T-helper 17 cell (primary cell): ENCODE data around the gene FAM3A. TPM values are rescaled to one million over a fixed set of nuclear protein-coding genes. Genes with fewer than 3 reads are reported as not detected.

ENCODE experiments used
- ATAC-seq: fragments of 150-1000 bp; cut with Tn5 transposase; 2 replicates; pipeline ENCODE4 v1.10.0; 2021; ENCODE audit warnings: mild to moderate bottlenecking, moderate library complexity
- DNase-seq, 3 donors: peaks; one replicate each; pipeline versions ENCODE4 v3.0.0 to v3.0.0-alpha.2; 2020 to 2021
- H3K9me3 ChIP-seq: one replicate; pipeline ENCODE4 v1.7.0; 2013; ENCODE audit warnings: low read length, mild to moderate bottlenecking; ENCODE audit not compliant: control insufficient read depth, poor library complexity, severe bottlenecking
- H3K27ac Mint-ChIP-seq: one replicate; pipeline ENCODE4 v1.8.0; 2022; ENCODE audit warnings: mild to moderate bottlenecking, moderate library complexity, mixed read lengths
- H3K27me3 Mint-ChIP-seq: one replicate; pipeline ENCODE4 v1.8.0; 2022; ENCODE audit warnings: mixed read lengths
- H3K36me3 Mint-ChIP-seq: one replicate; pipeline ENCODE4 v1.8.0; 2022; ENCODE audit warnings: low read depth, mixed read lengths
- H3K4me1 Mint-ChIP-seq: one replicate; pipeline ENCODE4 v1.8.0; 2022; ENCODE audit warnings: mild to moderate bottlenecking, mixed read lengths
- H3K4me3 Mint-ChIP-seq: one replicate; pipeline ENCODE4 v1.8.0; 2022; ENCODE audit warnings: mild to moderate bottlenecking, moderate library complexity, mixed read lengths
- total RNA-seq, 4 donors: library from RNA in 2 of 4; stranded (reverse) in 2 of 4; gene quantifications; one replicate each; pipeline ENCODE4 v1.2.3 and lab custom pipeline; 2022 to 2026

The FAM3A gene
- total RNA-seq, 2 donors from 2014 or later, result 32.5 to 34.0 TPM

DNA sequence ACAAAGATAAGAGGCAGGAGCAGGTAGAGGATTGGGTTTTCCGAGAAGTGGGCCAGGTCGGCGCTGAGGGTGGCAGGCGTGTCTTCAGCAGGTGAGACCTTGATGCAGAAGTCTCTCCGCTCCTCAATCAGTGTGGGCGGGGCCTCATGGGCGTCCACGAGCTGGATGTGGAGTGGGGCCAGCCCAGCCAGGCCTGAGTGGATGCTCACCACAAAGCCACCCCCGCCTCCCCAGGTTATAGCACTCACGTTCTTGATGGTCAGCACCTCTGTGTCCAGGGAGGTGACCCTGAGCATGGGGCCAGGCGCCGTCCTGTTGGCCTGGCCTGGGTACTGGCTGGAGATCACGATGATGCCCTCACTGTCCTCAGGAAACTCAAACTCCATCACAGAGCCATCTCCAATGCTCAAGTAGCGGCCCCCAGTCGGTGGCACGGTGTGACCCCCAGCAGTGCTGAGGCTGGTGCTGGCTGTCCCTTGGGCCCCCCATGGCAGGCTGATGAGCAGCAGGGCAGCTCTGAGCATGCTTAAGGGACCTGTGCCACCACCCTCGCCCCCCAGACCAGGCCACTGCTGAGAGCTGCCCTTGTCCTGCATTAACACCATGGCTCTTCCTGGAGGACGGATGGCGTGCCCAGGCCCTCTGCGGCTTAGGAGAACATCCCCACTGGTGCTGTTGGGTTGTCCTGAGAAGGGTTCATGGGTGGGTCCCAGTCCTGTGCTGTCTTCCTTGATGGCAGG is 27.5 kb downstream of the FAM3A start:
- Mint-ChIP-seq H3K27me3 (no peaks in the 10 kb centered on the region), H3K4me3 (peak overlapping the region; percentile 56), H3K27ac (peak overlapping the region; percentile 89), H3K4me1 (peaks cover 16% of the 10 kb centered on the region), H3K36me3 (peaks cover 2% of the 10 kb centered on the region)
- no peak for ATAC-seq
- DNase-seq, result no peak
- no peaks in the 10 kb centered on the region for H3K9me3 ChIP-seq

DNA sequence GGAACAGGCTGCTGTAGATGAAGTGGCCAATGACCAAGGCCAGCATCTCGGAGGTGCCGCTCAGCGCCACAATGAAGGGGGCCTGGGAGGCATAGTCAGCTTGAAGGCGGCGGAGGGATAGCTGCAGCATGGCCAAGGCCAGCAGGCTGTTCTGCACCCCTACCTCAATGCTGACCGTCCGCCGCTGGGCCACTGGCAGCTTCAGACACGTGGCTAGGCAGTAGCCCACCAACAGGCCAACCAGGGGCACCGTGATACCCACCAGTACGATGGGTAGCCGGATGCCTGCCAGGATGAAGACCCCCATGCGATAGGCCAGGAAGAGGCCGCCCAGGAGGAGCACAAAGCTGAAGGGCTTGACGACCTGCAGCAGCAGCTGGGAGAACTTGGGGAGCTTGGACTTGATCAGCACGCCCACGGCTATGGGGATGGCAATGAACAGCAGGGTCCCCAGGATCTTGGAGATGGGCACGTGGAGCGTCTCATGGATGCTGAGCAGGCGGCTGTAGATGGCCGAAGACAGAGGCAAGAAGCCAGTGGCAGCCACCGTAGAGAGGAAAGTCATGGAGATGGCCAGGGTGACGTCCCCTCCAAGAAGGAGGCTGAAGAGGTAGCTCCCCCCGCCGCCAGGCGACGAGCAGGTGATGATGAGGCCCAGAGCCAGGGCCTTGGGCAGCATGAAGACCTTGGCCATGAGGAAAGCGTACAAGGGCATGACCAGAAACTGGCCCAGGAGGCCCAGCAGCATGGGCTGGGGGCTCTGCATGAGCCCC is 28.3 kb downstream of the FAM3A start:
- peak overlapping the region; percentile 76 for H3K27ac Mint-ChIP-seq
- peak overlapping the region; percentile 56 for H3K4me3 Mint-ChIP-seq
- DNase-seq, result no peak
- peaks cover 2% of the 10 kb centered on the region for H3K36me3 Mint-ChIP-seq
- no peaks in the 10 kb centered on the region for H3K27me3 Mint-ChIP-seq
- H3K9me3 ChIP-seq, result no peaks in the 10 kb centered on the region
- no peak for ATAC-seq
- H3K4me1 Mint-ChIP-seq, result peaks cover 17% of the 10 kb centered on the region

DNA sequence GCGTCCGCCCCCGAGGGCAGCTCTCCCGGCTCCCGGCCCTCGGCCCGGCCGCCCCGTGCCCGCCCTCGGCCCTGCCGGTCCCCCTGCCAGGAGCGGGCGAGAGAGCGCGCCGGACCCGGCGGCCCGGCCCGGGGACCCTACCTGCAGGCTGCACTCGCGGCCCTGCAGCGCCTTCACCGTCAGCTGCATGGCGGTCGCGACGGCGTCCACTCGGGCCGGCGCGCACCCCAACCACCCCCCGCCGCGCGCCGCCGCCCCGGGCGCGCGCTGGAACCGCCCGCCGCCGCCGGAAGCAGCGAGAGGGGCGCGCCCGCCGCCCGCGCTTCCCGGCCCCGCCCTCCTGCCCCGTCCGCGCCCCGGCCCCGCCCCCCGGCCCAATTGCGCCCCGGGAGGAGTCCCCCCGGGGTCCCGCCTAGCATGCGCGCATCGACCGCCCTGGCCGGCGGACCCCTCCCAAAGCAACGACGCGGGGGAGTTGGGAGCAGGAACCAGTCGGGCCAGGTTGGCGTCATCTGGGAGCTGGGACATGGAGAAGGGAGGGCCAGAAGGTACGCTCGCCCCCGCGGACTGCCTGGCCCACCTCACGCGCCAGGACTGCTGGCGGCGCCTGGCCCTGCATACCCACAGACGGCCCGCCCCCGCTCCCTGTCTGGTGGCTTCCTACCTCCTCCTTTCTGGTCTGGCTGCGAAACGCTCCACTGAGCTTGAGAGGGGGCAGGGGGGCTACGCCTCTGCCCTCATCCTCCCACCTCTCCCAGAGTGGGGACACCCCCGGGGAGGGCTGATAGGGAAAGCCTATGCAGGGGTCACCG is 29.4 kb downstream of the FAM3A start, which contains the start of gene UBL4A:
TSS of gene UBL4A (minus strand) at position 220 of the 812 bp plus-strand sequence. CDS start at position 189, 31 bp downstream.
- H3K27ac Mint-ChIP-seq, result no peak within 1 kb of the TSS
- H3K4me1 Mint-ChIP-seq, result peaks cover 17% of the 10 kb centered on the region
- peaks cover 2% of the 10 kb centered on the region for H3K36me3 Mint-ChIP-seq
- ATAC-seq, result peak; percentile 24
- H3K9me3 ChIP-seq, result no peaks in the 10 kb centered on the region
- H3K4me3 Mint-ChIP-seq, result peak within 1 kb of the TSS; percentile 87
- DNase-seq, result peak; percentile 26 to 61 (median 52)
- no peaks in the 10 kb centered on the region for H3K27me3 Mint-ChIP-seq

DNA sequence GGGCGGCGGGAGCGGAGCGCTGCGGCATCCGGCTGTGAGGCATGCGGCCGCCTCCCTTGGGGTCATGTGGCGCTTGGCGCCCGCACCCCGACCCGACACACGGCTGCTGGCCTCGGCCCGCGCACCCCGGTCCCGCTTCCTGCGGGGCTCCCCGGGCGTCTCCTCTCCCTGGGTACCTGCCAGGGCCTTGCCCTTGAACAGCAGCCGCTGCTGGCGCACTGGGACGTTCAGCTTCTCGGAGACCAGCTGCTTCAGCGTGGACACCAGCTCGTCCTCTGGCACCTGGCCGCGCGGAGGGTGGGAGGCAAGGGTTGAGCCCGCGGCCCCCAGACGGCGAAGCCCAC is 30.0 kb downstream of the FAM3A start:
- Mint-ChIP-seq H3K4me3 (peak overlapping the region; percentile 65), H3K4me1 (peaks cover 17% of the 10 kb centered on the region), H3K36me3 (peaks cover 2% of the 10 kb centered on the region), H3K27ac (no peak overlapping the region), H3K27me3 (no peaks in the 10 kb centered on the region)
- DNase-seq (peak in 2 of 3 donors; percentile 20 to 21), ATAC-seq (peak; percentile 7)
- H3K9me3 ChIP-seq, result no peaks in the 10 kb centered on the region

DNA sequence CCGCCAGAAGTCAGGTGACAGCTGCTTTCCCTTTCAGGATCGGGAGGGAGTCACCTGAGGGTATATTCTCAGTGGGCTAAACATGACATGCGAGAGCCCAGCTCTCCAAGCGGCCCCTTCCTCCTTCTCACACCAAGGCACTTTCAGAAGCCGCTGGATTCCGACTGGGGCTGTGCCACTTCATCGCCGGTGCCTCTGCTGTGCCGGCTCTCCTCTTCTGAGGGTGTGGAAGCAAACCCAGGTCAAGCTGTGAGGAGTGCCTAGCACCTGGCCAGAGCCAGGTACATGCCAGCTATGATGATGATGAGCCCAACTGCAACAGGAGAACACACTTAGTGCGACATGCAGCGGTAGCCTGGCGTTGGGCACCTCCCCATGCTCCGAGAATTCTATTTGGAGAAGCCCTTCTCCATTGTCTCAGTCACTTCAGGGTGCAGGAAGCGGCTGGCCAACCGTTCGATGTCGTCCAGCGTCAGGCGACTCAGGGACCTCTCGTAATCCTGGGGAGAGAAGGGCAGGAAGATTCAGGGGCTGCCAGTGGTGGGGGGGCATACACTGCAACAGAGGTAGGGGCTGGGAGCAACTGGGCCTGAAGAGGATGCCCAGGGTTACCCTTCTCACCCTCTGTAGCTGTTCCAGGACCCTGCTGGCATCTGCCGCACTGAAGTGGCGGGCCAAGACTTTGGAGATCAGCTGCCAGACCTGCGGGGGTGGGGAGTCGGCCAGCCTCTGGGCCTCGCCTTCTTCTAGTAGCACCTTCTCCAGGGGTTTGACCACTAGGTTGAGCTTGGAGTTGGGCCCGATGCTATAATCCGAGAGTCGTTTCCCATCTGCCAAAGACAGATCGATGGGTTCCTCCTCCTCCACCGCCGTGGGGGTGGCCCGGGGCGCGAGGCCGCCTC is 30.6 kb downstream of the FAM3A start:
- Mint-ChIP-seq H3K36me3 (peaks cover 2% of the 10 kb centered on the region), H3K27ac (no peak overlapping the region)
- H3K9me3 ChIP-seq, result no peaks in the 10 kb centered on the region

DNA sequence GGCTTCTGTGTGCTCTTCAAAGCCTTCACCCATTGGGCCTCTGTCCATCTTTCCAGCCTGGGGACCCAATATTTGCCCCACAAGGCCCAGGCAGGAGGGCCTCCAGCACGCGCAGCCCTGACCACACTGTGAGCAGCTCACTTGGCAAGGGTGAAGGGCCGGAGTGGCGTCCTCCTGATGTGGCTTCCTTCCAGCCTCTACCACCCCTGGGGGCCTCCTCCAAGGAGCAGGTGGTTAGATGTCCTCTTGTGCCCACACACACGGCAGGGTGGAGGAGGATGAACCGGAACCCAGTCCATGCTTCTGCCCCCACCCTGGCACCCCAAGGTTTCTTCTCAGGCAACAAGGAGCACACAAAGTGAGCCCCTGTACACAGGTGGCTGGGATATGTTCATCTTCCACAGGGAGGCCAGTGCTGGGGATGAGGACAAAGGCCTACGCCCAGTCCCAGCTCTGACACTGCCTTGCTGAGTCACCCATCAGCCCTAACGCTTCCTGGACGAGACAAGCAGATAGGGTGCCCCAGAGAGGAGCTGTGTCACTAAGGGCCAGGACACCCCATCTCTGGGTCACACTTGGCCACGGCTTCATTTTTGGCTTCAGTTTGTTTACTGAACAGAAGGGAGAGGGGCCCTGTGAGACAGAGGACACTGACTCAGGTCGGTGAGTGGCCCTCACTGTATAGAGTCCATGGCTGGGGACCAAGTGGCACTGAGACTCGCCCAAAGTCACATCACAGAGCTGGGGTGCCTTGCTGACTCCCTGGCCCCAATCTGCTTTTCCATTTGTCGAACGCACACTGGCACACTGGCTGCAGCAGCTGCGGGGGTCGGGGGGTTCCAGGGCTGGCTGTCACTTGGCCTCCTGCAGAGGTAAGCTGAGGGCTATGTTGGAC is 31.5 kb downstream of the FAM3A start:
- no peak for ATAC-seq
- Mint-ChIP-seq H3K27me3 (no peaks in the 10 kb centered on the region), H3K36me3 (peaks cover 2% of the 10 kb centered on the region), H3K4me3 (peak overlapping the region; percentile 65), H3K4me1 (peaks cover 14% of the 10 kb centered on the region), H3K27ac (no peak overlapping the region)
- no peaks in the 10 kb centered on the region for H3K9me3 ChIP-seq
- DNase-seq, result no peak

More for the DNA sequence above, 30.6 kb downstream of the FAM3A start:
- H3K4me3 Mint-ChIP-seq, result peak overlapping the region; percentile 65
- no peak for DNase-seq
- ATAC-seq, result no peak
- H3K27me3 Mint-ChIP-seq, result no peaks in the 10 kb centered on the region
- peaks cover 17% of the 10 kb centered on the region for H3K4me1 Mint-ChIP-seq

DNA sequence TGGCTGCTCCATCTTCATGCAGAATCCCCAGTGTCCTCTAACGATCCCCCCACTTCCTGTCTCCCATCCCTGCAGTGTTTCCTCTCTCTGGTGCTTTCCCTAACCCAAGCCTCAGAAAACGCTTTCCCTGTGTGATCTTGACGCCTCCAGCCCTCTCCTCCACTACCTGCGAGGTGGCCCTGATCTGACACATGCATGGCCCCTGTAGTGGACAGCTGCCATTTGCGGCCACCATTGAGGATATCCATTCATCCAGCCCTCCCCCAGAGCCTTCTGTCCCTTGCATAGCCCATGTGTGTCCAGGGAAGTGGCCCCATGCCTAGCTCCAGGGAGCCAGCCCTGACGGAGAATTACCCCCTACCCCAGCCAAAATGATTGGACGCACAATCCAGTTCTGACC is 32.7 kb downstream of the FAM3A start:
- no peak for DNase-seq
- Mint-ChIP-seq H3K27me3 (no peaks in the 10 kb centered on the region), H3K27ac (no peak overlapping the region), H3K4me1 (peaks cover 13% of the 10 kb centered on the region), H3K36me3 (peaks cover 2% of the 10 kb centered on the region), H3K4me3 (no peak overlapping the region)
- no peaks in the 10 kb centered on the region for H3K9me3 ChIP-seq
- ATAC-seq, result no peak

DNA sequence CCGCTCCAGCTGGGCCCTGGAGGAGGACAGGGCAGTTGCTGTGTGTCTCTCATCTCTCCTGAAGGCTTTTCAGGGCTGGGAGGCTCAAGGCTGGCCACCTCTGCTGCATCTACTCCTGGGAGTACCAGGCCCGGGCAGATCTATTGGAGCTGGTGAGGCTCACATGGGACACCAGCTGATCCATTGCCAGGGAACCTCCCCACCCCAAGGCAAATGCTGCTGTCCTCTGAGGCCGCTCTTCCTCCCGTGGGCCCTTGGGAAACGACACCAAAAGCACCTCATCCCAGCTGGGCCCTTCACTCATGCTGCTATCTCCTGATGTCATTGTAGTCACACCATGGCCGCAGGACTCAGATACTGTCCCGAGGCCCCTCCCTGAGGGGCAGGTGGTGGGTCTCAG is 33.2 kb downstream of the FAM3A start:
- ATAC-seq (no peak), DNase-seq (no peak)
- no peaks in the 10 kb centered on the region for H3K27me3 Mint-ChIP-seq
- H3K4me3 Mint-ChIP-seq, result no peak overlapping the region
- H3K9me3 ChIP-seq, result no peaks in the 10 kb centered on the region
- H3K4me1 Mint-ChIP-seq, result peaks cover 9% of the 10 kb centered on the region
- no peaks in the 10 kb centered on the region for H3K36me3 Mint-ChIP-seq
- no peak overlapping the region for H3K27ac Mint-ChIP-seq

DNA sequence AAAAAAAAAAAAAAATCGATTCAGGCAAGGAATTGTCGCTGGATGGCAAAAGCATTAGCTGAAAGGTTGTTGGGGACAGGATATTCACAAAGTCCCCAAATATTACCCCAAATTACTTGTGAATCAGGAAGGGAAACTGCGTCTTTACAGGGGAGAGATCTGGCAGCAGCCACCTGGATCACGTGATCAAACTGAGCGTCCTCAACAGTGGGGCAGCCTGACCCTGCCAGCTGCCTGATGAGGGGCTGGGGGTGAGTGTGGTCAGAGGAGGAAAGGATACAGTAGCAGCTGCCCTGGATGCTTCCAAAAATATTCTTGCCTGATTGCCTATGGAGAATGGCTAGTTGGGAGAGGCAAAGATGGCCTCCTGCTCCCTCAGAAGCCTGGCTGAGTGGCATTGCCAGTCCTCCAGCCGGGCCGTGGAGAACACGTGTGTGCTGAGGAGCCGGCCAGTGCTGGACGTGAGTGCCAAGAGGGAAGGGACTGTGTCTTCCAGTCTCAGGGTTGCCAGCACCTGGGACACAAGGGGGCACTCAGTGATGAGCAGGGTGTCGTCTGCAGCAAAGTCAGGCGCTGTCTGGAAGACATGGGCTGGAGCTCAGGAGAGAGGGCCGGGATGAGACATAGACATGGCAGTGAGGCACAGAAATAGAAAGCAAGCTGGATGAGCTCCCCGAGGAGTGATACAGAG is 34.0 kb downstream of the FAM3A start:
- Mint-ChIP-seq H3K27me3 (no peaks in the 10 kb centered on the region), H3K36me3 (no peaks in the 10 kb centered on the region), H3K4me1 (peaks cover 9% of the 10 kb centered on the region), H3K27ac (peak overlapping the region; percentile 72), H3K4me3 (no peak overlapping the region)
- H3K9me3 ChIP-seq, result no peaks in the 10 kb centered on the region
- no peak for ATAC-seq
- DNase-seq, result no peak

DNA sequence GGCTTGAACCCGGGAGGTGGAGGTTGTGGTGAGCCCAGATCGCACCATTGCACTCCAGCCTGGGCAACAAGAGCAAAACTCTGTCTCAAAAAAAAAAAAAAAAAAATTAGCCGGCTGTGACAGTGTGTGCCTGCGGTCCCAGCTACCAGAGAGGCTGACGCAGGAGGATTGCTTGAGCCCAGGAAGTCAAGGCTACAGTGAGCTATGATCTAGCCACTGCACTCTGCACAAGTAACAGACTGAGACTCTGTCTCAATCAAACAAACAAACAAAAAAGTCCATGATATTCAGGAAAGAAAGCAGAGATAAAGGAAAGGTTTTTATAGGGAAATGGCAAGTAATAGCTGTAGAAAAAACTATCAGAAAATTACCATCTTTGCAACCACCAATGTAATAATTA is 34.8 kb downstream of the FAM3A start:
- no peaks in the 10 kb centered on the region for H3K27me3 Mint-ChIP-seq
- peaks cover 9% of the 10 kb centered on the region for H3K4me1 Mint-ChIP-seq
- H3K27ac Mint-ChIP-seq, result no peak overlapping the region
- DNase-seq (no peak), ATAC-seq (no peak)
- no peaks in the 10 kb centered on the region for H3K36me3 Mint-ChIP-seq
- H3K4me3 Mint-ChIP-seq, result no peak overlapping the region
- H3K9me3 ChIP-seq, result no peaks in the 10 kb centered on the region
